ENCODE data around the gene RAE1. TPM values are rescaled to one million over a fixed set of nuclear protein-coding genes. Genes with fewer than 3 reads are reported as not detected.

RAE1 gene
- total and polyA plus RNA-seq, 9 donors, result 13.9 to 46.1 (median 20.4) TPM

- no peaks in the 10 kb centered on the region for H3K36me3 ChIP-seq
- TF ChIP-seq POLR2A (IDR thresholded peaks at IDR 0.05), result no peak
- TF ChIP-seq CTCF (IDR thresholded peaks at IDR 0.05), result no peak
- TF ChIP-seq EP300 (IDR thresholded peaks at IDR 0.05), result no peak
- H3K9me3 ChIP-seq, result no peaks in the 10 kb centered on the region
- 78 to 86% (median 80%) methylated on average over 12 of the region's 12 CpGs for WGBS, 3 donors
- no peak overlapping the region for H3K4me3 ChIP-seq
- no peak overlapping the region for H3K27ac ChIP-seq
- DNase-seq, result no peak
- H3K27me3 ChIP-seq, result no peaks in the 10 kb centered on the region
- intact Hi-C loops (cut with DNase I), result loop anchor here in 2 of 4 donors (5.0 to 10.0 kb wide), 2 partner anchors 128 to 220 kb away; no protein-coding TSS in a partner anchor
- no peaks in the 10 kb centered on the region for H3K4me1 ChIP-seq (ENCODE audit: insufficient read depth)
These were observed 23.4 kb downstream of the RAE1 start for GRCh38 chr20:57374343-57374930.

DNA sequence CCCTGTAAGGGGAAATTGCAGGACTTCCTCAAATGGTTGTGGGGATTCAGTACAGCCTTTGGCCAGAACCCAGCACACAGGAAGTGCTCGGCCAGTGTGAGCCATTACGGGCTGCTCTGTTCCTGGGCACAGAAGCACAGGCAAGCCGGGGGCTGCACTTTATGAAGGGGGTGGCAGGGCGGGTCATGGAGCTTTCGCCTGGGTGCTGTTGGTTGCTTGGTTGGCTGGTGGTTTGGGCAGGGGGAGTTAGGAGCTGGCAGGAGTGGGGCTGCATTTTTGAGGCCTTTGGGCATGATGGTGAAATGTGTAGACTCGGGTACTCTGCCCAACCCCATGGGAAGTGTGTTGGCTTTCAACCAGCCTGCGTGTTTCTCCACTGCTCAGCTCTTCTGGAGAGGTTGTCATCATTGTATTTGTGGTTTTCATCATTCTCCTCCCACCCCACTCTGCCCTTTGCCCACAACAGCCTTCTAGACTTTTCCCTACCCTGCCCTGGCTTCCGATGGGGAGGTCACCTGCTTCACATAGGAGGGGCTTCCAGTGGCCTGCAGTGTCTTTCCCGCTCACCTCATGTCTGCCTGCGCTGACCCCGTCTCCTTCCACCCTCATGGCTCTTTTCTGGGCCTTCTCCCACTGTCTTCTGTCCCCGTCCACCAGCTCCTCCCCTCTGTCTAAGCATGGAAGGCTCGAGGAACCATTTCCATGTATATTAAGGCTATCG lies 24.0 kb downstream of the RAE1 start:
- Histone ChIP-seq H3K9me3 (no peaks in the 10 kb centered on the region), H3K4me3 (no peak overlapping the region), H3K27ac (no peak overlapping the region), H3K36me3 (no peaks in the 10 kb centered on the region), H3K4me1 (ENCODE audit: insufficient read depth) (no peaks in the 10 kb centered on the region), H3K27me3 (no peaks in the 10 kb centered on the region)
- TF ChIP-seq CTCF (IDR thresholded peaks at IDR 0.05) (no peak), POLR2A (IDR thresholded peaks at IDR 0.05) (no peak), EP300 (IDR thresholded peaks at IDR 0.05) (no peak)
- no peak for DNase-seq
- WGBS, 3 donors, result 82 to 85% (median 83%) methylated on average over 14 of the region's 14 CpGs
- intact Hi-C loops (cut with DNase I), result loop anchor here in 2 of 4 donors (5.0 to 10.0 kb wide), 2 partner anchors 127 to 220 kb away; no protein-coding TSS in a partner anchor

- no peaks in the 10 kb centered on the region for H3K4me1 ChIP-seq (ENCODE audit: insufficient read depth)
- 87 to 91% (median 88%) methylated on average over 10 of the region's 10 CpGs for WGBS, 3 donors
- H3K36me3 ChIP-seq, result no peaks in the 10 kb centered on the region
- no peak for DNase-seq
- intact Hi-C loops (cut with DNase I), result loop anchor here in 1 of 4 donors (10.0 kb wide), 1 partner anchor 219 kb away; no protein-coding TSS in a partner anchor
- no peaks in the 10 kb centered on the region for H3K9me3 ChIP-seq
- H3K4me3 ChIP-seq, result no peak overlapping the region
- H3K27me3 ChIP-seq, result no peaks in the 10 kb centered on the region
- TF ChIP-seq EP300 (IDR thresholded peaks at IDR 0.05) (no peak), POLR2A (IDR thresholded peaks at IDR 0.05) (no peak), CTCF (IDR thresholded peaks at IDR 0.05) (no peak)
- no peak overlapping the region for H3K27ac ChIP-seq
These were observed 24.7 kb downstream of the RAE1 start for GRCh38 chr20:57375652-57376230.

GRCh38 chr20:57377350-57377749 lies 26.3 kb downstream of the RAE1 start:
- DNase-seq, result no peak
- WGBS, 3 donors, result 77 to 83% (median 80%) methylated on average over 13 of the region's 13 CpGs
- no peaks in the 10 kb centered on the region for H3K27me3 ChIP-seq
- TF ChIP-seq EP300 (IDR thresholded peaks at IDR 0.05), result no peak
- no peak for TF ChIP-seq CTCF (IDR thresholded peaks at IDR 0.05)
- TF ChIP-seq POLR2A (IDR thresholded peaks at IDR 0.05), result no peak
- intact Hi-C loops (cut with DNase I), result loop anchor here in 1 of 4 donors (10.0 kb wide), 1 partner anchor 217 kb away; no protein-coding TSS in a partner anchor
- H3K36me3 ChIP-seq, result no peaks in the 10 kb centered on the region
- no peaks in the 10 kb centered on the region for H3K4me1 ChIP-seq (ENCODE audit: insufficient read depth)
- H3K4me3 ChIP-seq, result no peak overlapping the region
- H3K27ac ChIP-seq, result no peak overlapping the region
- no peaks in the 10 kb centered on the region for H3K9me3 ChIP-seq
